OCI-LY7 (cell line): ENCODE measurements around the gene OR4F15. TPM values are rescaled to one million over a fixed set of nuclear protein-coding genes. Genes with fewer than 3 reads are reported as not detected.

Experiments used
- BruUV-seq: library from RNA; stranded (reverse); fragments of 400-500 nt; replicated peaks from 2 replicates; lab custom pipeline; 2021; lab: Mats Ljungman, UMichigan
- CTCF ChIA-PET: fragments of 300-600 bp; sonication (Branson Sonifier 250); formaldehyde crosslinking; loops from one replicate; lab custom pipeline; 2022; ENCODE audit warnings: antibody characterized with exemption; ENCODE audit not compliant: unreplicated experiment; lab: Charles Lee
- POLR2A ChIA-PET: fragments of 300-600 bp; sonication (Branson Sonifier 250); formaldehyde crosslinking; loops from one replicate; lab custom pipeline; 2022; ENCODE audit warnings: antibody characterized with exemption; lab: Charles Lee
- DNase-seq: peaks from one replicate; pipeline ENCODE4 v3.0.0-alpha.2; 2015; ENCODE audit warnings: low spot score
- H2AFZ ChIP-seq: fragments of 200-600 bp; sonication (generic), shearing (Covaris generic); 2 replicates; pipeline ENCODE4 v1.6.1; 2014; ENCODE audit warnings: mild to moderate bottlenecking, antibody characterized with exemption, low read length, moderate library complexity
- H3K27ac ChIP-seq: fragments of 200-600 bp; sonication (generic); 2 replicates; pipeline ENCODE4 v1.5.1; 2014; ENCODE audit warnings: mixed run types, low read depth, mild to moderate bottlenecking, moderate library complexity, low read length, inconsistent platforms; ENCODE audit not compliant: poor library complexity, severe bottlenecking
- H3K36me3 ChIP-seq: fragments of 200-600 bp; sonication (generic); 2 replicates; pipeline ENCODE4 v1.6.1; 2014; ENCODE audit warnings: mild to moderate bottlenecking, antibody characterized with exemption, low read length, moderate library complexity, mixed read lengths; ENCODE audit not compliant: insufficient read depth
- H3K4me1 ChIP-seq: fragments of 200-600 bp; sonication (generic); 2 replicates; pipeline ENCODE4 v1.5.1; 2014; ENCODE audit warnings: mild to moderate bottlenecking, low read length; ENCODE audit not compliant: insufficient read depth, poor library complexity, severe bottlenecking
- H3K4me2 ChIP-seq: fragments of 200-600 bp; sonication (generic); 2 replicates; pipeline ENCODE4 v1.6.1; 2014; ENCODE audit warnings: mild to moderate bottlenecking, low read length
- H3K4me3 ChIP-seq: fragments of 200-600 bp; sonication (generic); 2 replicates; pipeline ENCODE4 v1.5.1; 2014; ENCODE audit warnings: mild to moderate bottlenecking, low read depth, low read length; ENCODE audit not compliant: poor library complexity, severe bottlenecking
- H3K79me2 ChIP-seq: fragments of 200-600 bp; sonication (generic); 2 replicates; pipeline ENCODE4 v1.6.1; 2016; ENCODE audit warnings: low read depth, mild to moderate bottlenecking, low read length, moderate library complexity, mixed read lengths; ENCODE audit not compliant: insufficient read depth
- H3K9me2 ChIP-seq: fragments of 200-600 bp; sonication (generic); 2 replicates; pipeline ENCODE4 v1.6.1; 2016; ENCODE audit warnings: mild to moderate bottlenecking, low read length, mixed read lengths; ENCODE audit not compliant: insufficient read depth
- H3K9me3 ChIP-seq: fragments of 200-600 bp; sonication (generic); 2 replicates; pipeline ENCODE4 v1.6.1; 2014; ENCODE audit warnings: mild to moderate bottlenecking, mixed run types, low read length, mixed read lengths
- H4K20me1 ChIP-seq: fragments of 200-600 bp; sonication (generic); 2 replicates; pipeline ENCODE4 v1.6.1; 2014; ENCODE audit warnings: mild to moderate bottlenecking, antibody characterized with exemption, low read length, moderate library complexity, mixed read lengths; ENCODE audit not compliant: insufficient read depth
- EZH2phosphoT487 ChIP-seq: fragments of 200-600 bp; sonication (generic); IDR thresholded peaks from 2 replicates; pipeline ENCODE4 v1.6.1; 2018; ENCODE audit warnings: low read depth, borderline replicate concordance, mild to moderate bottlenecking, mixed run types, antibody characterized with exemption, low read length, moderate library complexity, mixed read lengths
- intact Hi-C: fragments of 100-400 bp; cut with micrococcal nuclease; formaldehyde crosslinking; loops from one replicate; pipeline ENCODE4 v1.10.0; 2022; ENCODE audit not compliant: unreplicated experiment
- total RNA-seq, 2 experiments: library from RNA; depleted of rRNA in 1 of 2; stranded (reverse); fragments of >200 nt in 1 of 2; shearing (Covaris generic) in 1 of 2; gene quantifications; 2 replicates each; pipeline ENCODE4 v1.2.3, GENCODE V29; 2014 to 2022
- TF ChIP-seq, protein P1 (sequence below): fragments of 200-600 bp; sonication (generic); conservative IDR thresholded peaks from 2 replicates; pipeline ENCODE4 v1.5.1; 2014; ENCODE audit warnings: mild to moderate bottlenecking, antibody characterized with exemption, low read length, moderate library complexity, mixed read lengths

Gene OR4F15
- total RNA-seq, 2 experiments from 2014 or later, result not detected

DNA sequence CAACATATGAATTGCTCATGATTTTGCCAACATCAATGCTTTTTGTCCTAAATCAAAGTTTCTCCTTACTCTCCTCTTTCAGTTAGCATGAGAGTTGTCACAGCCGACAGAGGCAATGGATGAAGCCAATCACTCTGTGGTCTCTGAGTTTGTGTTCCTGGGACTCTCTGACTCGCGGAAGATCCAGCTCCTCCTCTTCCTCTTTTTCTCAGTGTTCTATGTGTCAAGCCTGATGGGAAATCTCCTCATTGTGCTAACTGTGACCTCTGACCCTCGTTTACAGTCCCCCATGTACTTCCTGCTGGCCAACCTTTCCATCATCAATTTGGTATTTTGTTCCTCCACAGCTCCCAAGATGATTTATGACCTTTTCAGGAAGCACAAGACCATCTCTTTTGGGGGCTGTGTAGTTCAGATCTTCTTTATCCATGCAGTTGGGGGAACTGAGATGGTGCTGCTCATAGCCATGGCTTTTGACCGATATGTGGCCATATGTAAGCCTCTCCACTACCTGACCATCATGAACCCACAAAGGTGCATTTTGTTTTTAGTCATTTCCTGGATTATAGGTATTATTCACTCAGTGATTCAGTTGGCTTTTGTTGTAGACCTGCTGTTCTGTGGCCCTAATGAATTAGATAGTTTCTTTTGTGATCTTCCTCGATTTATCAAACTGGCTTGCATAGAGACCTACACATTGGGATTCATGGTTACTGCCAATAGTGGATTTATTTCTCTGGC lies 6.2 kb upstream of the OR4F15 start:
- ChIA-PET CTCF (no interaction called here), POLR2A (no interaction called here)
- TF ChIP-seq, protein P1, sequence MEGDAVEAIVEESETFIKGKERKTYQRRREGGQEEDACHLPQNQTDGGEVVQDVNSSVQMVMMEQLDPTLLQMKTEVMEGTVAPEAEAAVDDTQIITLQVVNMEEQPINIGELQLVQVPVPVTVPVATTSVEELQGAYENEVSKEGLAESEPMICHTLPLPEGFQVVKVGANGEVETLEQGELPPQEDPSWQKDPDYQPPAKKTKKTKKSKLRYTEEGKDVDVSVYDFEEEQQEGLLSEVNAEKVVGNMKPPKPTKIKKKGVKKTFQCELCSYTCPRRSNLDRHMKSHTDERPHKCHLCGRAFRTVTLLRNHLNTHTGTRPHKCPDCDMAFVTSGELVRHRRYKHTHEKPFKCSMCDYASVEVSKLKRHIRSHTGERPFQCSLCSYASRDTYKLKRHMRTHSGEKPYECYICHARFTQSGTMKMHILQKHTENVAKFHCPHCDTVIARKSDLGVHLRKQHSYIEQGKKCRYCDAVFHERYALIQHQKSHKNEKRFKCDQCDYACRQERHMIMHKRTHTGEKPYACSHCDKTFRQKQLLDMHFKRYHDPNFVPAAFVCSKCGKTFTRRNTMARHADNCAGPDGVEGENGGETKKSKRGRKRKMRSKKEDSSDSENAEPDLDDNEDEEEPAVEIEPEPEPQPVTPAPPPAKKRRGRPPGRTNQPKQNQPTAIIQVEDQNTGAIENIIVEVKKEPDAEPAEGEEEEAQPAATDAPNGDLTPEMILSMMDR, result no peak
- no peak for TF ChIP-seq EZH2phosphoT487
- Histone ChIP-seq H2AFZ (no peak overlapping the region), H3K4me2 (no peak overlapping the region), H3K9me2 (no peaks in the 10 kb centered on the region), H3K4me1 (no peaks in the 10 kb centered on the region), H4K20me1 (no peaks in the 10 kb centered on the region), H3K27ac (no peak overlapping the region), H3K4me3 (no peak overlapping the region), H3K9me3 (no peaks in the 10 kb centered on the region), H3K36me3 (no peaks in the 10 kb centered on the region), H3K79me2 (no peaks in the 10 kb centered on the region)
- DNase-seq, result no peak
- BruUV-seq, result no TSS peak
- intact Hi-C loops, result no loop called here

DNA sequence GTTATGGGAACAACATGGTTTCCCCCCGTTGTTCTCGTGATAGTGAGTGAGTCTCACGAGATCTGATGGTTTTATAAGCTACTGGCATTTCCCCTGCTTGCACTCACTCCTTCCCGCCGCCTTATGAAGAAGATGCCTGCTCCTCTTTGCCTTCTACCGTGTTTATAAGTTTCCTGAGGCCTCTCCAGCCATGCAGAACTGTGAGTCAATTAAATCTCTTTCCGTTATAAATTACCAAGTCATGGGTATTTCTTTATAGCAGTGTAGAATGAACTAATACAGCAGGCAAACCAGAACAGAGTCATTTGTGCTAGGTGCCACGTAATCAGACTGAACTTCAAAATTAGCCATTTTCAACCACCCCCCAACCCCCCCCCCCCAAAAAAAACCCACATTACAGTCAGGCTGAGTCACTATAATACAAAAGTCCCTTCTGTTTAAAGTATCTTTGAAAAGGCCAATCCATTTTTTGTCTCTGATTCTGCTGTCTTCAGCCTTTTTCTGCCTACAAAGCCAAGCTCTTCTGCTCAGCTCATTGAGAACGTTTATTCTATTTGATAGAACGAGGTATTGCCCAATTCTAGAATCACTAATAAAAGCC lies 4.6 kb upstream of the OR4F15 start:
- H2AFZ ChIP-seq, result no peak overlapping the region
- DNase-seq, result no peak
- no peak overlapping the region for H3K4me3 ChIP-seq
- TF ChIP-seq, protein P1, result no peak
- TF ChIP-seq EZH2phosphoT487, result no peak
- H3K79me2 ChIP-seq, result no peaks in the 10 kb centered on the region
- no peaks in the 10 kb centered on the region for H3K36me3 ChIP-seq
- H3K4me2 ChIP-seq, result no peak overlapping the region
- ChIA-PET CTCF (no interaction called here), POLR2A (interaction anchor here (0.7 to 1.2 kb wide), 3 partner anchors 10 to 69 kb away, joined by 3 to 5 read pairs (median 3); no protein-coding TSS in a partner anchor)
- intact Hi-C loops, result no loop called here
- H4K20me1 ChIP-seq, result no peaks in the 10 kb centered on the region
- no peak overlapping the region for H3K27ac ChIP-seq
- no peaks in the 10 kb centered on the region for H3K9me3 ChIP-seq
- no peaks in the 10 kb centered on the region for H3K9me2 ChIP-seq
- no TSS peak for BruUV-seq
- no peaks in the 10 kb centered on the region for H3K4me1 ChIP-seq

DNA sequence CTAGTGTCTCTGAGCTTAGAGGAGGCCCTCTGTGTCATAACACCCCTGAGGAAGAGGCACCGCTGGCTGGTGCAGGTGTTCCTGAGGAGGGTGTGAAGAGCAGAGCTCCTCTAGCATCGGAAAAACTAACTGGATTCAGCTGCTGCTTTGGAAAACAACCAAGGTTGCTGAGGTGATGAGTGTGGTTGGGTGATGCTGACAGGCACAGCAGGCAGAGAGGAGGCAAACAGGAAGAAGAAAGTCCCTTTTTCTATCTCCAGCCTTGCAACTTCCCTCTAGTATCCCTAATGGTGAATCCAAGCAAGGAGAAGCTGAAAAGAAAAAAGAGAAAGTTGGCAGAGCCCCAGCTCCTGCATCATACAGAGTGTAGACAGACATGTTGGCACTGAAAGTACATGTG lies 3.8 kb upstream of the OR4F15 start:
- POLR2A ChIA-PET, result interaction anchor here (0.6 to 0.7 kb wide), 2 partner anchors 70 to 150 kb away, joined by 3 read pairs; no protein-coding TSS in a partner anchor
- Histone ChIP-seq H3K4me2 (no peak overlapping the region), H4K20me1 (no peaks in the 10 kb centered on the region), H3K79me2 (no peaks in the 10 kb centered on the region), H3K4me3 (no peak overlapping the region), H3K36me3 (no peaks in the 10 kb centered on the region), H3K27ac (no peak overlapping the region), H3K9me2 (no peaks in the 10 kb centered on the region), H2AFZ (no peak overlapping the region), H3K4me1 (no peaks in the 10 kb centered on the region), H3K9me3 (no peaks in the 10 kb centered on the region)
- BruUV-seq, result no TSS peak
- CTCF ChIA-PET, result no interaction called here
- TF ChIP-seq, protein P1, result no peak
- no peak for DNase-seq
- intact Hi-C loops, result no loop called here
